ENCODE data around the gene ANAPC16.

DNA sequence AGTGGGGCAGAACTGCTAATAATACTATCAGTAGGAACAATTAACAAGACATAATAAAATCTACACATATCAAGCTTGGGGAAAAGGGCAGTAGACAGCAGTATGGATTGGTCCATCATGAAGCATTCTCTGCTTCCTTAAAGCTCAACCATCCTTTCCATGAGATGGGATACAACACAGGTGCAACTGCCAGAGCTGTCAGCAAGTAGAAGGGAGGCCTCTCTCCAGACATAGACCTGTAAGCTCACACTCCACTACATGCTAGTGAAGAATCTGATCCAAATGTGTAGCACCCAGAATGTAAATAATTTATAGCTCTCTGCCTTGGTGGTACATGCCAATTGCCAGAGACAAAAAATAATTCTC lies 41.5 kb upstream of the ANAPC16 start:
- TF ChIP-seq ZNF8 (CRISPR knock-in tag; IDR thresholded peaks at IDR 0.05) (no peak), RARB (CRISPR knock-in tag; IDR thresholded peaks at IDR 0.05) (no peak), ARNTL (CRISPR knock-in tag; IDR thresholded peaks at IDR 0.05; ENCODE audit: borderline replicate concordance, low read depth) (no peak), ISL1 (CRISPR knock-in tag; IDR thresholded peaks at IDR 0.05) (no peak), ZFP3 (CRISPR knock-in tag; IDR thresholded peaks at IDR 0.05) (peak; percentile 14; the same call in 1 of the 2 replicates), ESRRG (CRISPR knock-in tag; IDR thresholded peaks at IDR 0.05) (no peak)
- TF ChIP-seq, protein P1, sequence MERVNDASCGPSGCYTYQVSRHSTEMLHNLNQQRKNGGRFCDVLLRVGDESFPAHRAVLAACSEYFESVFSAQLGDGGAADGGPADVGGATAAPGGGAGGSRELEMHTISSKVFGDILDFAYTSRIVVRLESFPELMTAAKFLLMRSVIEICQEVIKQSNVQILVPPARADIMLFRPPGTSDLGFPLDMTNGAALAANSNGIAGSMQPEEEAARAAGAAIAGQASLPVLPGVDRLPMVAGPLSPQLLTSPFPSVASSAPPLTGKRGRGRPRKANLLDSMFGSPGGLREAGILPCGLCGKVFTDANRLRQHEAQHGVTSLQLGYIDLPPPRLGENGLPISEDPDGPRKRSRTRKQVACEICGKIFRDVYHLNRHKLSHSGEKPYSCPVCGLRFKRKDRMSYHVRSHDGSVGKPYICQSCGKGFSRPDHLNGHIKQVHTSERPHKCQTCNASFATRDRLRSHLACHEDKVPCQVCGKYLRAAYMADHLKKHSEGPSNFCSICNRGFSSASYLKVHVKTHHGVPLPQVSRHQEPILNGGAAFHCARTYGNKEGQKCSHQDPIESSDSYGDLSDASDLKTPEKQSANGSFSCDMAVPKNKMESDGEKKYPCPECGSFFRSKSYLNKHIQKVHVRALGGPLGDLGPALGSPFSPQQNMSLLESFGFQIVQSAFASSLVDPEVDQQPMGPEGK (CRISPR knock-in tag; IDR thresholded peaks at IDR 0.05; ENCODE audit: borderline replicate concordance): no peak

All from SK-N-SH treated with all-trans-retinoic acid at 6 μM for 48 hours (cell line).